Neural cell (in vitro differentiated cells): ENCODE data around the gene PDGFB. TPM values are rescaled to one million over a fixed set of nuclear protein-coding genes. Genes with fewer than 3 reads are reported as not detected.

Source experiments
- H2AFZ ChIP-seq: fragments of 200-600, 300-800 bp; sonication (generic), shearing (Covaris generic); 2 replicates; pipeline ENCODE4 v1.6.0; 2014; ENCODE audit warnings: low read depth, mild to moderate bottlenecking, antibody characterized with exemption, low read length, moderate library complexity
- H3F3A ChIP-seq: fragments of 200-600 bp; shearing (Covaris generic); 2 replicates; pipeline ENCODE4 v1.6.1; 2016; ENCODE audit warnings: mild to moderate bottlenecking, moderate library complexity, mixed read lengths, antibody characterized with exemption, low read length; ENCODE audit not compliant: insufficient read depth, poor library complexity, severe bottlenecking
- H3K27ac ChIP-seq: fragments of 200-600, 300-800 bp; sonication (generic), shearing (Covaris generic); 2 replicates; pipeline ENCODE4 v1.5.1; 2014; ENCODE audit warnings: mild to moderate bottlenecking, low read length, moderate library complexity
- H3K27me3 ChIP-seq: fragments of 300-800, 200-600 bp; sonication (generic), shearing (Covaris generic); 2 replicates; pipeline ENCODE4 v1.6.0; 2014; ENCODE audit warnings: mild to moderate bottlenecking, low read depth, low read length, moderate library complexity; ENCODE audit not compliant: insufficient read depth
- H3K36me3 ChIP-seq: fragments of 300-800, 200-600 bp; sonication (generic), shearing (Covaris generic); 2 replicates; pipeline ENCODE4 v1.5.1; 2014; ENCODE audit warnings: mild to moderate bottlenecking, antibody characterized with exemption, low read length, moderate library complexity; ENCODE audit not compliant: insufficient read depth
- H3K4me2 ChIP-seq: fragments of 300-800, 200-600 bp; sonication (generic), shearing (Covaris generic); 2 replicates; pipeline ENCODE4 v1.6.0; 2014; ENCODE audit warnings: mild to moderate bottlenecking, low read length
- H3K4me3 ChIP-seq: fragments of 300-800, 200-600 bp; sonication (generic), shearing (Covaris generic); 2 replicates; pipeline ENCODE4 v1.5.1; 2014; ENCODE audit warnings: mild to moderate bottlenecking, low read length, moderate library complexity
- H3K79me2 ChIP-seq: fragments of 200-600 bp; shearing (Covaris generic); replicated peaks from 2 replicates; pipeline ENCODE4 v1.6.0; 2014; ENCODE audit warnings: mild to moderate bottlenecking, low read length, moderate library complexity; ENCODE audit not compliant: insufficient read depth
- H3K9ac ChIP-seq: fragments of 300-800, 200-600 bp; sonication (generic), shearing (Covaris generic); 2 replicates; pipeline ENCODE4 v1.6.1; 2016; ENCODE audit warnings: mild to moderate bottlenecking, low read length, mixed read lengths
- H3K9me2 ChIP-seq: fragments of 200-600 bp; shearing (Covaris generic); 2 replicates; pipeline ENCODE4 v1.6.1; 2016; ENCODE audit warnings: mild to moderate bottlenecking, low read length, mixed read lengths; ENCODE audit not compliant: insufficient read depth
- H3K9me3 ChIP-seq: fragments of 200-600, 300-800 bp; sonication (generic), shearing (Covaris generic); 2 replicates; pipeline ENCODE4 v1.6.1; 2016; ENCODE audit warnings: mild to moderate bottlenecking, mixed run types, low read length, moderate library complexity, mixed read lengths
- H4K20me1 ChIP-seq: fragments of 200-600 bp; shearing (Covaris generic); 2 replicates; pipeline ENCODE4 v1.6.1; 2016; ENCODE audit warnings: mild to moderate bottlenecking, mixed run types; ENCODE audit not compliant: insufficient read depth
- EP300 ChIP-seq: fragments of 450-650 bp; conservative IDR thresholded peaks from 2 replicates; pipeline ENCODE4 v1.6.1; 2014; ENCODE audit warnings: antibody characterized with exemption, mild to moderate bottlenecking, moderate library complexity; ENCODE audit not compliant: poor library complexity, severe bottlenecking
- EZH2 ChIP-seq: fragments of 200-600, 300-800 bp; shearing (Covaris generic), sonication (generic); IDR thresholded peaks from 2 replicates; pipeline ENCODE4 v1.6.1; 2014; ENCODE audit warnings: antibody characterized with exemption, low read length, borderline replicate concordance, mild to moderate bottlenecking; ENCODE audit not compliant: insufficient read depth, poor library complexity, severe bottlenecking
- MXI1 ChIP-seq: fragments of 450-650 bp; conservative IDR thresholded peaks from 2 replicates; pipeline ENCODE4 v1.6.1; 2014; ENCODE audit warnings: antibody characterized with exemption, mild to moderate bottlenecking; ENCODE audit not compliant: poor library complexity, severe bottlenecking
- POLR2AphosphoS5 ChIP-seq: IDR thresholded peaks from 2 replicates; pipeline ENCODE4 v1.6.1; 2012
- RAD21 ChIP-seq: fragments of 450-650 bp; conservative IDR thresholded peaks from 2 replicates; pipeline ENCODE4 v1.6.1; 2014; ENCODE audit warnings: antibody characterized with exemption, mild to moderate bottlenecking, moderate library complexity
- SMC3 ChIP-seq: fragments of 450-650 bp; conservative IDR thresholded peaks from 2 replicates; pipeline ENCODE4 v1.6.1; 2014; ENCODE audit warnings: antibody characterized with exemption, mild to moderate bottlenecking, moderate library complexity; ENCODE audit not compliant: poor library complexity
- TAF1 ChIP-seq: IDR thresholded peaks from 2 replicates; pipeline ENCODE4 v1.6.1; 2012; ENCODE audit warnings: low read depth
- polyA plus RNA-seq: library from polyadenylated mRNA; depleted of rRNA; stranded (reverse); fragments of >200 nt; gene quantifications from 2 replicates; pipeline ENCODE4 v1.2.3, GENCODE V29; 2014
- TF ChIP-seq, protein P1 (sequence below): IDR thresholded peaks from 2 replicates; pipeline ENCODE4 v1.6.1; 2012; ENCODE audit warnings: borderline replicate concordance
- TF ChIP-seq, protein P2 (sequence below): fragments of 450-650 bp; IDR thresholded peaks from 2 replicates; pipeline ENCODE4 v1.5.1; 2014; ENCODE audit warnings: antibody characterized with exemption, mild to moderate bottlenecking, moderate library complexity; ENCODE audit not compliant: poor library complexity, severe bottlenecking

PDGFB gene
- polyA plus RNA-seq, 1 donor from 2014 or later = 0.61 TPM

DNA sequence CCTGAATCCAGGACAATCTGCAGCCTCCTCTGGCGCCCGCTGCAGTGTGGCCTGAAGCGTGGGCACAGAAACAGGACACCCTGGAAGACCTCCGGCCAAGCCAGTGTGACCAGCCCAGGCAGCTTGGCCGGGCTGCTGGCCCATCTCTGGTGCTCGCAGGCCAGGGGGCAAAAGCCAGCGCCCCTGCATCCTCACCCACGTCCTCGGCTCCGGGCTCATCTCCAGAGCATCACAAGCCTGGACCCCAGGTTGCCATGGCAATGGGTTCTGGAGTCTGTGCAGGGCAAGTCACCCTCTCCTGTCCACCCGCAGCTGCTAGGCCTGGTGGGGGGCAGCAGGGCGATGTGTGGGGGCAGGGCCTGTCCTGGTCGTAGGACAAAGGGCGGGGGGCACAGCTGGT, 9.3 kb upstream of the PDGFB start (continued):
- TF ChIP-seq TAF1 = no peak

DNA sequence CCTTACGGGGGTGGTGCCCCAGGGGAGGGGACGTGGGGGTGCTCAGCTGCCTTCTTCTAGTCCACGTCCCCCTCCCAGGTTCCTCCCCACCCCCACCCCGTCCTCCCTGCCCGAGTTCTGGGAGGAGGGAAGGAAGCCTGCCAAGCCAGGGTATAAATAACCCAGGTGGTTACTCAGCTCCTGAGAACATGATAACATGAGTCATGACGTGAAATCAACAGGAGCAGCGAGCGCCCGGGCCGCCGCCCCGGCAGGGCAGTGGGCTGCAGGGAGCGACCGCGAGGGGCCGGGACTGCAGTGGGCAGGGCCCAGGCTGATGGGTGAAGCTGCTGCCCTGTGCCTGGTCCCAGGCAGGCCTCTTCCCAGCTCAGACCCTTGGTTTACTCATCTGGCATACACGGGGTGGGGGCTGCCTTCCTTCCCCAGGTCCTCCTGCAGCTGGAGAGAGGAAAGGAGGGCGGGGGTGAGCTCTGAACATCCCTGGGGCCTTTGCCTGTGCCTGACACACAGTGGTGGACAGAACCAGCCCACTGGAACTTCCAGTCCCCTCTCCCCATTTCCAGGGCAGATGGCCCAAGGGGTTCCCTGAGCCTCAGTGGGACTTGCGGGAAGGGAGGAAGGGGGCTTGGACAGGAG, 8.8 kb upstream of the PDGFB start:
- Histone ChIP-seq H3K79me2 (no peaks in the 10 kb centered on the region), H3K36me3 (no peaks in the 10 kb centered on the region), H2AFZ (no peak overlapping the region), H3F3A (no peaks in the 10 kb centered on the region), H3K9me2 (no peaks in the 10 kb centered on the region), H3K27ac (no peak overlapping the region), H3K9me3 (no peaks in the 10 kb centered on the region), H3K4me3 (no peak overlapping the region), H3K27me3 (no peaks in the 10 kb centered on the region), H4K20me1 (no peaks in the 10 kb centered on the region), H3K9ac (no peak overlapping the region), H3K4me2 (no peak overlapping the region)
- TF ChIP-seq EP300 (no peak), TAF1 (no peak)

DNA sequence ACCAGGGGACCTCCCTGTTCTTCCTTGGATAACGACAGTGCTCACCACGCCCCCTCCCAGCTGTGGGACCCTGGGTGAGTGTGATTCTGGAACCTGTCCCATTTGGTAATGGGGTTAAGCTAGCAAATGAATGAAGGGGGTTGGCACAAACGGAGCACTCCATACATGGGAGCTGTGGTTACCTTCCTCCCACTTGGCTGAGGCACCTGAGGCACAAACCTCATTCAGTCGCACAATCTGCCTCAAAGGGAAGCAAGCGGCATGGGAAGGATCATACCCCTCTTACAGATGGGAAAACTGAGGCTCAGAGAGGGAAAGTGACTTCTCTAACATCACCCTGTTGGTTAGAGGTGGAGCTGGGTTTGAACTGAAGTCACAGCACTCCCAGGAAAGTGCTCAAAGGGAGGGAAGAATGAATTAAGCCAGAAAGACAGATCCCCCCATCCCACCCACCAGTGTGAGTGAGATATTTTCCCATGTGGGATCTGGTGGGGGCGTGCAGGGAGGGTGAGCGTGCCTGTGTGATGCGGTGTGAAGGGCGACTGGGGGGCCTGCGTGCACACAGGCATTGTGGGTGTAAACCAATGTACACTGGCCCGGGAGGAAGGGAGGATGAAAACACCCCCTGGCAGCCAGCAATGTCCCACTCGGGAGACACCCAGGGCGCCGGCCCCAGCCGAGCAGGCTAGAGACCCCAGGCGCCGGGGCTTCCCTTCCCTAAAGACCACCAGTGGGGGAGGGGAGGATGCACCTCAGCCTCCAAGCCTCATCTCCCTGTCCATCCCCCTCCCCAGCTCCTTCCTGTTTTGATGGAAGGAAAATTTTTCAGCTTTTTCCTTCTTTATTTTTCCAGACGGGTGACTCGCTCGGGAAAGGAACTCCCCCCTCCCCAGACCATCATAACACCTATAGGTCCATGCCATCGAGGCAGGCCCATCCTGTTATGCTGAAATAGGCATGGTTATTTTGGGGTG, 8.0 kb upstream of the PDGFB start:
- H3K4me2 ChIP-seq = no peak overlapping the region
- no peaks in the 10 kb centered on the region for H3K9me2 ChIP-seq
- H2AFZ ChIP-seq = no peak overlapping the region
- H4K20me1 ChIP-seq = no peaks in the 10 kb centered on the region
- no peaks in the 10 kb centered on the region for H3K27me3 ChIP-seq
- H3K4me3 ChIP-seq = no peak overlapping the region
- no peak overlapping the region for H3K27ac ChIP-seq
- H3K36me3 ChIP-seq = no peaks in the 10 kb centered on the region
- H3K79me2 ChIP-seq = no peaks in the 10 kb centered on the region
- no peaks in the 10 kb centered on the region for H3K9me3 ChIP-seq
- no peaks in the 10 kb centered on the region for H3F3A ChIP-seq
- H3K9ac ChIP-seq = no peak overlapping the region
- TF ChIP-seq MXI1 = no peak
- no peak for TF ChIP-seq TAF1
- no peak for TF ChIP-seq SMC3
- TF ChIP-seq RAD21 = no peak
- TF ChIP-seq, protein P1, sequence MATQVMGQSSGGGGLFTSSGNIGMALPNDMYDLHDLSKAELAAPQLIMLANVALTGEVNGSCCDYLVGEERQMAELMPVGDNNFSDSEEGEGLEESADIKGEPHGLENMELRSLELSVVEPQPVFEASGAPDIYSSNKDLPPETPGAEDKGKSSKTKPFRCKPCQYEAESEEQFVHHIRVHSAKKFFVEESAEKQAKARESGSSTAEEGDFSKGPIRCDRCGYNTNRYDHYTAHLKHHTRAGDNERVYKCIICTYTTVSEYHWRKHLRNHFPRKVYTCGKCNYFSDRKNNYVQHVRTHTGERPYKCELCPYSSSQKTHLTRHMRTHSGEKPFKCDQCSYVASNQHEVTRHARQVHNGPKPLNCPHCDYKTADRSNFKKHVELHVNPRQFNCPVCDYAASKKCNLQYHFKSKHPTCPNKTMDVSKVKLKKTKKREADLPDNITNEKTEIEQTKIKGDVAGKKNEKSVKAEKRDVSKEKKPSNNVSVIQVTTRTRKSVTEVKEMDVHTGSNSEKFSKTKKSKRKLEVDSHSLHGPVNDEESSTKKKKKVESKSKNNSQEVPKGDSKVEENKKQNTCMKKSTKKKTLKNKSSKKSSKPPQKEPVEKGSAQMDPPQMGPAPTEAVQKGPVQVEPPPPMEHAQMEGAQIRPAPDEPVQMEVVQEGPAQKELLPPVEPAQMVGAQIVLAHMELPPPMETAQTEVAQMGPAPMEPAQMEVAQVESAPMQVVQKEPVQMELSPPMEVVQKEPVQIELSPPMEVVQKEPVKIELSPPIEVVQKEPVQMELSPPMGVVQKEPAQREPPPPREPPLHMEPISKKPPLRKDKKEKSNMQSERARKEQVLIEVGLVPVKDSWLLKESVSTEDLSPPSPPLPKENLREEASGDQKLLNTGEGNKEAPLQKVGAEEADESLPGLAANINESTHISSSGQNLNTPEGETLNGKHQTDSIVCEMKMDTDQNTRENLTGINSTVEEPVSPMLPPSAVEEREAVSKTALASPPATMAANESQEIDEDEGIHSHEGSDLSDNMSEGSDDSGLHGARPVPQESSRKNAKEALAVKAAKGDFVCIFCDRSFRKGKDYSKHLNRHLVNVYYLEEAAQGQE = no peak
- TF ChIP-seq EZH2 = no peak
- TF ChIP-seq POLR2AphosphoS5 = no peak
- TF ChIP-seq, protein P2, sequence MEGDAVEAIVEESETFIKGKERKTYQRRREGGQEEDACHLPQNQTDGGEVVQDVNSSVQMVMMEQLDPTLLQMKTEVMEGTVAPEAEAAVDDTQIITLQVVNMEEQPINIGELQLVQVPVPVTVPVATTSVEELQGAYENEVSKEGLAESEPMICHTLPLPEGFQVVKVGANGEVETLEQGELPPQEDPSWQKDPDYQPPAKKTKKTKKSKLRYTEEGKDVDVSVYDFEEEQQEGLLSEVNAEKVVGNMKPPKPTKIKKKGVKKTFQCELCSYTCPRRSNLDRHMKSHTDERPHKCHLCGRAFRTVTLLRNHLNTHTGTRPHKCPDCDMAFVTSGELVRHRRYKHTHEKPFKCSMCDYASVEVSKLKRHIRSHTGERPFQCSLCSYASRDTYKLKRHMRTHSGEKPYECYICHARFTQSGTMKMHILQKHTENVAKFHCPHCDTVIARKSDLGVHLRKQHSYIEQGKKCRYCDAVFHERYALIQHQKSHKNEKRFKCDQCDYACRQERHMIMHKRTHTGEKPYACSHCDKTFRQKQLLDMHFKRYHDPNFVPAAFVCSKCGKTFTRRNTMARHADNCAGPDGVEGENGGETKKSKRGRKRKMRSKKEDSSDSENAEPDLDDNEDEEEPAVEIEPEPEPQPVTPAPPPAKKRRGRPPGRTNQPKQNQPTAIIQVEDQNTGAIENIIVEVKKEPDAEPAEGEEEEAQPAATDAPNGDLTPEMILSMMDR = no peak
- TF ChIP-seq EP300 = no peak
